ENCODE measurements around the gene CCDC57.

The CCDC57 gene

GRCh38 chr17:82231562-82232321 is 19.1 kb upstream of the CCDC57 start:
- Histone ChIP-seq H3K27ac (ENCODE audit: low read depth, low read length) (no peak overlapping the region), H3K4me3 (ENCODE audit: low read length) (peak overlapping the region; percentile 58), H3K4me1 (ENCODE audit: insufficient read depth, low read length) (peaks cover 7% of the 10 kb centered on the region), H3K27me3 (ENCODE audit: insufficient read depth, low read length) (peaks cover 58% of the 10 kb centered on the region), H3K36me3 (ENCODE audit: insufficient read depth, low read length) (no peaks in the 10 kb centered on the region; the same call in 1 of the 2 replicates), H3K9me3 (ENCODE audit: insufficient read depth, low read depth, low read length) (no peaks in the 10 kb centered on the region), H3K9ac (ENCODE audit: low read depth, low read length) (peak overlapping the region; percentile 21; the same call in 1 of the 2 replicates)
- 3% methylated on average over 42 of the region's 42 CpGs for WGBS

GRCh38 chr17:82231312-82231561 is 18.6 kb upstream of the CCDC57 start:
- Histone ChIP-seq H3K9ac (ENCODE audit: low read depth, low read length) (0 out of 2 replicates have a peak overlapping the region, but pooled peaks have one; percentile 21), H3K27me3 (ENCODE audit: insufficient read depth, low read length) (peaks cover 63% of the 10 kb centered on the region)

GRCh38 chr17:82230609-82231311 is 18.1 kb upstream of the CCDC57 start:
- Histone ChIP-seq H3K36me3 (ENCODE audit: insufficient read depth, low read length) (no peaks in the 10 kb centered on the region), H3K27ac (ENCODE audit: low read depth, low read length) (no peak overlapping the region), H3K9me3 (ENCODE audit: insufficient read depth, low read depth, low read length) (no peaks in the 10 kb centered on the region), H3K9ac (ENCODE audit: low read depth, low read length) (no peak overlapping the region), H3K4me1 (ENCODE audit: insufficient read depth, low read length) (peaks cover 5% of the 10 kb centered on the region), H3K27me3 (ENCODE audit: insufficient read depth, low read length) (peaks cover 64% of the 10 kb centered on the region), H3K4me3 (ENCODE audit: low read length) (peak overlapping the region; percentile 58)
- WGBS: 23% methylated on average over 76 of the region's 76 CpGs

More at GRCh38 chr17:82231312-82231561, 18.6 kb upstream of the CCDC57 start:
- H3K4me3 ChIP-seq (ENCODE audit: low read length): peak overlapping the region; percentile 58
- peaks cover 7% of the 10 kb centered on the region for H3K4me1 ChIP-seq (ENCODE audit: insufficient read depth, low read length)
- WGBS: under 1% methylated on average over 17 of the region's 18 CpGs
- no peaks in the 10 kb centered on the region for H3K9me3 ChIP-seq (ENCODE audit: insufficient read depth, low read depth, low read length)
- no peak overlapping the region for H3K27ac ChIP-seq (ENCODE audit: low read depth, low read length)
- H3K36me3 ChIP-seq (ENCODE audit: insufficient read depth, low read length): no peaks in the 10 kb centered on the region

GRCh38 chr17:82229698-82230608 is 17.3 kb upstream of the CCDC57 start:
- peaks cover 64% of the 10 kb centered on the region for H3K27me3 ChIP-seq (ENCODE audit: insufficient read depth, low read length)
- WGBS: 72% methylated on average over 28 of the region's 28 CpGs
- no peaks in the 10 kb centered on the region for H3K36me3 ChIP-seq (ENCODE audit: insufficient read depth, low read length)
- no peak overlapping the region for H3K27ac ChIP-seq (ENCODE audit: low read depth, low read length)
- no peak overlapping the region for H3K9ac ChIP-seq (ENCODE audit: low read depth, low read length)
- peak overlapping the region; percentile 53 for H3K4me3 ChIP-seq (ENCODE audit: low read length)
- peaks cover 5% of the 10 kb centered on the region for H3K4me1 ChIP-seq (ENCODE audit: insufficient read depth, low read length)
- H3K9me3 ChIP-seq (ENCODE audit: insufficient read depth, low read depth, low read length): no peaks in the 10 kb centered on the region

GRCh38 chr17:82228842-82229697 is 16.4 kb upstream of the CCDC57 start, which contains the start of gene SLC16A3:
Gene SLC16A3, plus strand, starts transcription at chr17:82229042. Its CDS starts 6,967 bp downstream, at chr17:82236009.
- Histone ChIP-seq H3K36me3 (ENCODE audit: insufficient read depth, low read length) (no peaks in the 10 kb centered on the region), H3K27ac (ENCODE audit: low read depth, low read length) (no peak within 1 kb of the TSS), H3K9ac (ENCODE audit: low read depth, low read length) (no peak within 1 kb of the TSS), H3K27me3 (ENCODE audit: insufficient read depth, low read length) (peaks cover 64% of the 10 kb centered on the region), H3K4me1 (ENCODE audit: insufficient read depth, low read length) (peaks cover 5% of the 10 kb centered on the region), H3K9me3 (ENCODE audit: insufficient read depth, low read depth, low read length) (no peaks in the 10 kb centered on the region), H3K4me3 (ENCODE audit: low read length) (peak within 1 kb of the TSS; percentile 53)
- WGBS: 4% methylated on average over 105 of the region's 105 CpGs

- Histone ChIP-seq H3K4me3 (ENCODE audit: low read length) (peak overlapping the region; percentile 53), H3K36me3 (ENCODE audit: insufficient read depth, low read length) (no peaks in the 10 kb centered on the region), H3K4me1 (ENCODE audit: insufficient read depth, low read length) (peaks cover 5% of the 10 kb centered on the region), H3K27ac (ENCODE audit: low read depth, low read length) (no peak overlapping the region), H3K27me3 (ENCODE audit: insufficient read depth, low read length) (peaks cover 64% of the 10 kb centered on the region), H3K9ac (ENCODE audit: low read depth, low read length) (no peak overlapping the region), H3K9me3 (ENCODE audit: insufficient read depth, low read depth, low read length) (no peaks in the 10 kb centered on the region)
- 7% methylated on average over 63 of the region's 63 CpGs for WGBS
Measured at GRCh38 chr17:82228278-82228841, 15.7 kb upstream of the CCDC57 start.

- H3K36me3 ChIP-seq (ENCODE audit: insufficient read depth, low read length): no peaks in the 10 kb centered on the region
- 60% methylated on average over 18 of the region's 18 CpGs for WGBS
- H3K4me1 ChIP-seq (ENCODE audit: insufficient read depth, low read length): peaks cover 5% of the 10 kb centered on the region
- no peak overlapping the region for H3K9ac ChIP-seq (ENCODE audit: low read depth, low read length)
- no peaks in the 10 kb centered on the region for H3K9me3 ChIP-seq (ENCODE audit: insufficient read depth, low read depth, low read length)
- H3K27ac ChIP-seq (ENCODE audit: low read depth, low read length): no peak overlapping the region
- H3K27me3 ChIP-seq (ENCODE audit: insufficient read depth, low read length): peaks cover 64% of the 10 kb centered on the region
- peak overlapping the region; percentile 53 for H3K4me3 ChIP-seq (ENCODE audit: low read length)
Measured at GRCh38 chr17:82227629-82228277, 15.1 kb upstream of the CCDC57 start.

- WGBS: 81% methylated on average over 16 of the region's 16 CpGs
- no peaks in the 10 kb centered on the region for H3K9me3 ChIP-seq (ENCODE audit: insufficient read depth, low read depth, low read length)
- no peak overlapping the region for H3K27ac ChIP-seq (ENCODE audit: low read depth, low read length)
- no peak overlapping the region for H3K9ac ChIP-seq (ENCODE audit: low read depth, low read length)
- no peaks in the 10 kb centered on the region; the same call in none of the 2 replicates for H3K4me1 ChIP-seq (ENCODE audit: insufficient read depth, low read length)
- H3K4me3 ChIP-seq (ENCODE audit: low read length): no peak overlapping the region
- H3K27me3 ChIP-seq (ENCODE audit: insufficient read depth, low read length): peaks cover 59% of the 10 kb centered on the region
- H3K36me3 ChIP-seq (ENCODE audit: insufficient read depth, low read length): no peaks in the 10 kb centered on the region
Measured at GRCh38 chr17:82226809-82227628, 14.4 kb upstream of the CCDC57 start.

- Histone ChIP-seq H3K9me3 (ENCODE audit: insufficient read depth, low read depth, low read length) (no peaks in the 10 kb centered on the region), H3K36me3 (ENCODE audit: insufficient read depth, low read length) (no peaks in the 10 kb centered on the region), H3K27ac (ENCODE audit: low read depth, low read length) (no peak overlapping the region), H3K4me3 (ENCODE audit: low read length) (no peak overlapping the region), H3K9ac (ENCODE audit: low read depth, low read length) (no peak overlapping the region), H3K4me1 (ENCODE audit: insufficient read depth, low read length) (no peaks in the 10 kb centered on the region; the same call in 1 of the 2 replicates), H3K27me3 (ENCODE audit: insufficient read depth, low read length) (peaks cover 51% of the 10 kb centered on the region)
- WGBS: 91% methylated on average over 15 of the region's 15 CpGs
Measured at GRCh38 chr17:82226146-82226808, 13.6 kb upstream of the CCDC57 start.
